ENCODE measurements around the gene TMEM63A.
"Not testable (repeated sequence)": the region's sequence is repeated elsewhere in the genome, so short reads cannot be mapped to it uniquely, and the experiment has no call there.

TMEM63A gene

DNA sequence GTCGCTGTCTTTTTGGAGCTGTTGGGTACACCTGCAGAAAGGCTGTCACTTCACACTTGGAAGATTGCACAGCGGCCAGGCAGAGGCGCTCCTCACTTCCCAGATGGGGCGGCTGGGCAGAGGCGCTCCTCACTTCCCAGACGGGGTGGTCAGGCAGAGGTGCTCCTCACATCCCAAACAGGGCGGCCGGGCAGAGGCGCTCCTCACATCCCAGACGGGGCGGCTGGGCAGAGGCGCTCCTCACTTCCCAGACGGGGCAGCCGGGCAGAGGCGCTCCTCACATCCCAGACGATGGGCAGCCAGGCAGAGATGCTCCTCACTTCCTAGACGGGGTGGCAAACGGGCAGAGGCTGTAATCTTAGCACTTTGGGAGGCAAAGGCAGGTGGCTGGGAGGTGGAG lies 86.1 kb downstream of the TMEM63A start:
- DNase-seq (ENCODE audit: low read depth in 2 of 2), result not testable (repeated sequence)

All from fibroblast of skin of left biceps (primary cell).